ENCODE results near the gene CAST. TPM values are rescaled to one million over a fixed set of nuclear protein-coding genes. Genes with fewer than 3 reads are reported as not detected.

Gene CAST
- total and polyA plus RNA-seq, 12 donors = 54.3 to 329 (median 172) TPM

DNA sequence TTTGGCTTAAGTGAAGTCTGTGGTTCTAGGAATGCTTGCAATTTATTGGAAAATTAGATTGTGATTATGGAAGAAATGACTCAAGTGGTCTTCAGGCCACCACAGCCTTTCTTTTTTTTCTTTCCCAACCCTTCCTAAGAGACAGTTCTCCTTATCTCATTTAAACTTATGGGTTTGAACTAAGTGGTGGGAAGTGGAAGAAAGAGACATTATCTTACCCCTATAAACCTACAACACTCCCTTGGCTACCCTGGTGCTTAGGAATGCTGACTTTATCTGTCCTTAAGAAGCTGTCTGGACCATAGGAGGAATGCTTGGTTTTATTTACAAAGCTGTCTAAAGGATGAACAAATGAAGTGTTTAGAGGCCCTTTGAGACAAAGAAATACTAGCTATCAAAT is 150.7 kb downstream of the CAST start:
- Histone ChIP-seq H3K36me3 (replicated peaks in 1 of 2) (no peaks in the 10 kb centered on the region), H3K4me3 (no peak overlapping the region), H3K4me1 (replicated peaks in 1 of 2) (peaks cover 0 to 5% of the 10 kb centered on the region in 2 donors), H3K9me3 (replicated peaks in 1 of 3) (no peaks in the 10 kb centered on the region), H3K27ac (no peak overlapping the region), H3K27me3 (no peaks in the 10 kb centered on the region)
- TF ChIP-seq CTCF (IDR thresholded peaks at IDR 0.05) (no peak), POLR2A (IDR thresholded peaks at IDR 0.05) (no peak)
- no peak for DNase-seq
- intact Hi-C loops (cut with DNase I) = loop anchor here in 1 of 2 donors (10.0 kb wide), 1 partner anchor 62 kb away; the partner anchor contains the start of gene ERAP2

DNA sequence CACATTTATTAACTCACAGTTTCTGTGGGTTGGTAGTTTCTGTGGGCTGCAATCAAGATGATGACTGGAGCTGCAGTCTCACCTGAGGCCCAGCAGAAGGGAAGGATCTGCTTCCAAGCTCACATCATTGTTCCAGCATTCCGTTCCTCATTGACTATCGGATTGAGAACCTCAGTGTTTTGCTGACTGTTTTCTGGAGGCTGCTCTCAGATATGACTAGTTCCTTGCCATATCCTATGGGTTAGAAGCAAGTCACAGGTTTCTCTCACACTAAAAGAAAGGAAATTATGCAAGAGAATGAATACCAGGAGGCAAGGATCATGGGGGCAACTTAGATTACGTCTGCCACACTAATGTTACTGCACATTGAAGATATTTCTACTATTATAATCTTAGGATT is 151.9 kb downstream of the CAST start:
- H3K4me3 ChIP-seq = no peak overlapping the region
- WGBS, 4 donors = 91 to 95% (median 92%) methylated on average over 3 of the region's 3 CpGs
- DNase-seq = no peak
- no peaks in the 10 kb centered on the region for H3K27me3 ChIP-seq
- intact Hi-C loops (cut with DNase I) = loop anchor here in 1 of 2 donors (10.0 kb wide), 1 partner anchor 61 kb away; the partner anchor contains the start of gene ERAP2
- no peak overlapping the region for H3K27ac ChIP-seq
- TF ChIP-seq POLR2A (IDR thresholded peaks at IDR 0.05) (no peak), CTCF (IDR thresholded peaks at IDR 0.05) (no peak)
- no peaks in the 10 kb centered on the region for H3K4me1 ChIP-seq (replicated peaks in 1 of 2)
- no peaks in the 10 kb centered on the region for H3K36me3 ChIP-seq (replicated peaks in 1 of 2)
- H3K9me3 ChIP-seq (replicated peaks in 1 of 3) = no peaks in the 10 kb centered on the region

- no peak for DNase-seq
- Histone ChIP-seq H3K27me3 (no peaks in the 10 kb centered on the region), H3K4me3 (no peak overlapping the region)
These were observed 154.3 kb downstream of the CAST start for GRCh38 chr5:96816411-96816939.

GRCh38 chr5:96816991-96817390 is 154.8 kb downstream of the CAST start:
- Histone ChIP-seq H3K4me3 (no peak overlapping the region), H3K9me3 (replicated peaks in 1 of 3) (no peaks in the 10 kb centered on the region), H3K36me3 (replicated peaks in 1 of 2) (no peaks in the 10 kb centered on the region), H3K4me1 (replicated peaks in 1 of 2) (peaks cover 0 to 8% of the 10 kb centered on the region in 2 donors), H3K27me3 (no peaks in the 10 kb centered on the region), H3K27ac (no peak overlapping the region)
- 76 to 93% (median 85%) methylated on average over 1 of the region's 1 CpG for WGBS, 4 donors
- intact Hi-C loops (cut with DNase I) = loop anchor here in 1 of 2 donors (10.0 kb wide), 1 partner anchor 58 kb away; the partner anchor contains the start of gene ERAP2
- DNase-seq = no peak
- TF ChIP-seq POLR2A (IDR thresholded peaks at IDR 0.05) = no peak
- no peak for TF ChIP-seq CTCF (IDR thresholded peaks at IDR 0.05)

More at GRCh38 chr5:96816411-96816939, 154.3 kb downstream of the CAST start:
- Histone ChIP-seq H3K9me3 (replicated peaks in 1 of 3) (no peaks in the 10 kb centered on the region), H3K4me1 (replicated peaks in 1 of 2) (peaks cover 0 to 3% of the 10 kb centered on the region in 2 donors), H3K36me3 (replicated peaks in 1 of 2) (no peaks in the 10 kb centered on the region), H3K27ac (no peak overlapping the region)
- intact Hi-C loops (cut with DNase I) = loop anchor here in 1 of 2 donors (10.0 kb wide), 1 partner anchor 58 kb away; the partner anchor contains the start of gene ERAP2
- WGBS, 4 donors = 62 to 74% (median 70%) methylated on average over 6 of the region's 6 CpGs
- no peak for TF ChIP-seq CTCF (IDR thresholded peaks at IDR 0.05)
- TF ChIP-seq POLR2A (IDR thresholded peaks at IDR 0.05) = no peak

Data from adrenal gland (tissue), 12 donors.